K562 (cell line): Measurements from ENCODE around the gene PPA1. TPM values are rescaled to one million over a fixed set of nuclear protein-coding genes. Genes with fewer than 3 reads are reported as not detected.
A peak's percentile ranks its signal among the peaks of the same experiment; 100 is the strongest.

Experiments used
- BDP1 ChIP-seq: IDR thresholded peaks from 3 replicates; pipeline ENCODE4 v1.6.1; 2011; ENCODE audit not compliant: insufficient read length, insufficient read depth
- CBFA2T2 ChIP-seq: fragments of 450-650 bp; conservative IDR thresholded peaks from 2 replicates; pipeline ENCODE4 v1.6.1; 2017; ENCODE audit warnings: mild to moderate bottlenecking
- CTBP1 ChIP-seq: fragments of 450-650 bp; IDR thresholded peaks from 2 replicates; pipeline ENCODE4 v1.6.1; 2016; ENCODE audit warnings: borderline replicate concordance
- FOXJ2 ChIP-seq: fragments of 200-800 bp; sonication (Bioruptor generic); IDR thresholded peaks from 2 replicates; pipeline ENCODE4 v1.6.1; 2016; ENCODE audit warnings: missing genetic modification characterization, missing compliant biosample characterization
- NFXL1 ChIP-seq: fragments of 450-650 bp; formaldehyde crosslinking; IDR thresholded peaks from 2 replicates; pipeline ENCODE4 v1.4.0; 2021; ENCODE audit warnings: mild to moderate bottlenecking
- POU5F1 ChIP-seq: fragments of 150-350 bp; IDR thresholded peaks from 2 replicates; pipeline ENCODE4 v1.6.1; 2014; ENCODE audit warnings: borderline replicate concordance, low read length, low read depth, mild to moderate bottlenecking; ENCODE audit not compliant: partially characterized antibody
- PTRF ChIP-seq: fragments of 450-650 bp; IDR thresholded peaks from 2 replicates; pipeline ENCODE4 v1.6.1; 2016; ENCODE audit warnings: mild to moderate bottlenecking, missing genetic modification characterization, missing compliant biosample characterization
- RNF2 ChIP-seq: sonication (generic); IDR thresholded peaks from 2 replicates; pipeline ENCODE4 v1.6.1; 2016
- SMAD1 ChIP-seq: fragments of 150-350 bp; IDR thresholded peaks from 2 replicates; pipeline ENCODE4 v1.6.1; 2014; ENCODE audit warnings: low read length, low read depth; ENCODE audit not compliant: partially characterized antibody
- SMC3 ChIP-seq: conservative IDR thresholded peaks from 2 replicates; pipeline ENCODE4 v1.6.1; 2011; ENCODE audit warnings: low read depth, low read length, improper control_type of control experiment; ENCODE audit not compliant: insufficient read depth
- TAF1 ChIP-seq: IDR thresholded peaks from 2 replicates; pipeline ENCODE4 v1.6.1; 2011; ENCODE audit warnings: mild to moderate bottlenecking, low read length, moderate library complexity; ENCODE audit not compliant: insufficient read depth, control insufficient read depth, severe bottlenecking; ENCODE audit errors: extremely low read depth
- TOE1 ChIP-seq, 2 experiments: fragments of 450-650 bp in 1 of 2; sonication (generic) in 1 of 2; formaldehyde crosslinking in 1 of 2; IDR thresholded peaks; 2 replicates each; pipeline versions ENCODE4 v1.7.1 to v1.8.0; 2016 to 2022; ENCODE audit warnings: borderline replicate concordance in 2 of 2, mild to moderate bottlenecking in 2 of 2, antibody characterized with exemption in 1 of 2, inconsistent platforms in 1 of 2, low read depth in 1 of 2, missing genetic modification reagents in 1 of 2, moderate library complexity in 1 of 2
- ZBTB17 ChIP-seq: fragments of 450-650 bp; formaldehyde crosslinking; IDR thresholded peaks from 2 replicates; pipeline ENCODE4 v1.4.0; 2020; ENCODE audit warnings: mild to moderate bottlenecking
- ZEB2 ChIP-seq: fragments of 450-650 bp; IDR thresholded peaks from 2 replicates; pipeline ENCODE4 v1.6.1; 2016
- ZNF133 ChIP-seq: fragments of 250-450 bp; sonication (Bioruptor Pico); IDR thresholded peaks from 2 replicates; pipeline ENCODE4 v1.4.0; 2020; ENCODE audit warnings: mild to moderate bottlenecking
- ZNF140 ChIP-seq: fragments of 250-450 bp; sonication (Bioruptor Pico); IDR thresholded peaks from 2 replicates; pipeline ENCODE4 v1.8.0; 2021; ENCODE audit warnings: moderate library complexity, mild to moderate bottlenecking, inconsistent platforms
- ZNF197 ChIP-seq: fragments of 200-800 bp; sonication (Bioruptor generic); IDR thresholded peaks from 2 replicates; pipeline ENCODE4 v1.6.1; 2016; ENCODE audit warnings: low read depth, missing genetic modification characterization, missing compliant biosample characterization
- ZNF41 ChIP-seq: fragments of 250-450 bp; sonication (Bioruptor Pico); conservative IDR thresholded peaks from 2 replicates; pipeline ENCODE4 v1.4.0; 2020; ENCODE audit warnings: mild to moderate bottlenecking
- polyA plus RNA-seq, 8 experiments: library from polyadenylated mRNA; depleted of rRNA in 4 of 8; stranded (reverse) in 5 of 8; unstranded in 3 of 8; fragments of >200 nt; fragmentation: Nextera tagmentation in 2 of 8; fragmentation: Illumina TruSeq in 1 of 8; extraction: Ambion mirVana in 2 of 8; extraction: Trizol in 1 of 8; gene quantifications; 2 replicates each; pipeline versions ENCODE4 v1.2.1 to v1.2.3, GENCODE V29; 2011 to 2014; ENCODE audit warnings: inconsistent platforms in 1 of 8, missing spikeins in 1 of 8
- total RNA-seq, 7 experiments: library from RNA; depleted of rRNA in 6 of 7; stranded (reverse); fragments of >200 nt in 6 of 7; fragmentation: Illumina TruSeq in 2 of 7; extraction: Trizol in 2 of 7; gene quantifications; 2 replicates each; pipeline versions ENCODE4 v1.2.1 to v1.2.3, GENCODE V29; 2011 to 2021; ENCODE audit warnings: low replicate concordance in 1 of 7
- TF ChIP-seq, protein P1 (sequence below): IDR thresholded peaks from 2 replicates; pipeline ENCODE4 v1.6.1; 2011; ENCODE audit warnings: borderline replicate concordance, low read depth, mild to moderate bottlenecking, moderate library complexity, low read length; ENCODE audit not compliant: insufficient read depth, poor library complexity, severe bottlenecking
- TF ChIP-seq, protein P2 (sequence below): fragments of 450-650 bp; IDR thresholded peaks from 2 replicates; pipeline ENCODE4 v1.6.1; 2017; ENCODE audit warnings: mild to moderate bottlenecking, moderate library complexity
- TF ChIP-seq, protein P3 (sequence below): fragments of 250-450 bp; sonication (Bioruptor Pico); IDR thresholded peaks from 2 replicates; pipeline ENCODE4 v1.8.0; 2022; ENCODE audit warnings: moderate library complexity, mild to moderate bottlenecking, inconsistent platforms
- TF ChIP-seq, protein P4 (sequence below), 3 experiments: IDR thresholded peaks in 2 of 3; conservative IDR thresholded peaks in 1 of 3; 2 replicates each; pipeline ENCODE4 v1.5.1; 2011 to 2012; ENCODE audit warnings: low read length in 3 of 3, mild to moderate bottlenecking in 3 of 3, control low read depth in 2 of 3, improper control_type of control experiment in 1 of 3, inconsistent platforms in 1 of 3, low read depth in 1 of 3, mixed read lengths in 1 of 3, moderate library complexity in 1 of 3; ENCODE audit not compliant: insufficient read depth in 2 of 3

PPA1 gene
- total and polyA plus RNA-seq, 9 of the 15 experiments (the other 6 are each of a cell fraction or from before 2014, with no cell fraction given) = 301 to 635 (median 471) TPM

DNA sequence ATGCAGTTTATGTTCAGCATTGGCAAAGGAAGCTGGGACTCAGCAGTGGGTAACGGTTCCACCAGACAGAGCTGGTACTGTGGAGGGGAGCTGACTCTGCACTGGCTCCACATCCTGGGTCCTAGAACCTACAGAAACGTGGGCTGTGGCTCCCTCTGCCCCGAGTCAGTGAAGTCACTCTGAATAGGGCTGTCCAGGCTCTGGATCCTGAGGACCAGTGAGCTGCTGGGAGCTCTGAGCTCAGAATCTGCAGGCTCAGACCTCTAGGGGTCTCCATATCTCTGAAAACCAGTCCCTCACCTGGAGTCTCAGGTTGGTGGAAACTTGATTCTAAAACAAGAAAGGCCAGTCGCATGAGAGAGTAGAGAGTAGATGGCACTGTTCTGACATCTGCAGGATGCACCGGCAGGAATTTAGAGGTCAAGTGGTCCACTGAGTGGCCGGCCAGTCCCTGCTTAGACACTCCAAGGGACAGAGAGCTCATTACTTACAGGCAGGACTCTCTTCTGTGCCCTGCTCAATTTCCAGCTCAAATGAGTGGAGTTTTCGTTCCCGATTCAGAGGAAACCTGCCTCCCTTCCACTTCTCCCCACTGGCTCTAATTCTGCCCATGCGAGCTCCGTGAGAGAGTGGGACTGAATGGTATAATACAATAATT, 31.9 kb upstream of the PPA1 start (continued):
- no peak for TF ChIP-seq ZNF197
- TF ChIP-seq PTRF (tag) = no peak
- TF ChIP-seq ZBTB17 (CRISPR knock-in tag) = no peak
- TF ChIP-seq, protein P1, sequence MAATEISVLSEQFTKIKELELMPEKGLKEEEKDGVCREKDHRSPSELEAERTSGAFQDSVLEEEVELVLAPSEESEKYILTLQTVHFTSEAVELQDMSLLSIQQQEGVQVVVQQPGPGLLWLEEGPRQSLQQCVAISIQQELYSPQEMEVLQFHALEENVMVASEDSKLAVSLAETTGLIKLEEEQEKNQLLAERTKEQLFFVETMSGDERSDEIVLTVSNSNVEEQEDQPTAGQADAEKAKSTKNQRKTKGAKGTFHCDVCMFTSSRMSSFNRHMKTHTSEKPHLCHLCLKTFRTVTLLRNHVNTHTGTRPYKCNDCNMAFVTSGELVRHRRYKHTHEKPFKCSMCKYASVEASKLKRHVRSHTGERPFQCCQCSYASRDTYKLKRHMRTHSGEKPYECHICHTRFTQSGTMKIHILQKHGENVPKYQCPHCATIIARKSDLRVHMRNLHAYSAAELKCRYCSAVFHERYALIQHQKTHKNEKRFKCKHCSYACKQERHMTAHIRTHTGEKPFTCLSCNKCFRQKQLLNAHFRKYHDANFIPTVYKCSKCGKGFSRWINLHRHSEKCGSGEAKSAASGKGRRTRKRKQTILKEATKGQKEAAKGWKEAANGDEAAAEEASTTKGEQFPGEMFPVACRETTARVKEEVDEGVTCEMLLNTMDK = peak; percentile 86
- TF ChIP-seq, protein P2, sequence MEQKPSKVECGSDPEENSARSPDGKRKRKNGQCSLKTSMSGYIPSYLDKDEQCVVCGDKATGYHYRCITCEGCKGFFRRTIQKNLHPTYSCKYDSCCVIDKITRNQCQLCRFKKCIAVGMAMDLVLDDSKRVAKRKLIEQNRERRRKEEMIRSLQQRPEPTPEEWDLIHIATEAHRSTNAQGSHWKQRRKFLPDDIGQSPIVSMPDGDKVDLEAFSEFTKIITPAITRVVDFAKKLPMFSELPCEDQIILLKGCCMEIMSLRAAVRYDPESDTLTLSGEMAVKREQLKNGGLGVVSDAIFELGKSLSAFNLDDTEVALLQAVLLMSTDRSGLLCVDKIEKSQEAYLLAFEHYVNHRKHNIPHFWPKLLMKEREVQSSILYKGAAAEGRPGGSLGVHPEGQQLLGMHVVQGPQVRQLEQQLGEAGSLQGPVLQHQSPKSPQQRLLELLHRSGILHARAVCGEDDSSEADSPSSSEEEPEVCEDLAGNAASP = no peak
- TF ChIP-seq ZEB2 = peak; percentile 44; the same call in 1 of the 2 replicates
- TF ChIP-seq ZNF41 (CRISPR knock-in tag) = no peak
- TF ChIP-seq SMAD1 = no peak
- TF ChIP-seq RNF2 = no peak
- no peak for TF ChIP-seq BDP1
- peak; percentile 61; the same call in 1 of the 2 replicates for TF ChIP-seq CTBP1
- no peak for TF ChIP-seq FOXJ2 (tag)
- TF ChIP-seq POU5F1 = no peak
- TF ChIP-seq, protein P3, sequence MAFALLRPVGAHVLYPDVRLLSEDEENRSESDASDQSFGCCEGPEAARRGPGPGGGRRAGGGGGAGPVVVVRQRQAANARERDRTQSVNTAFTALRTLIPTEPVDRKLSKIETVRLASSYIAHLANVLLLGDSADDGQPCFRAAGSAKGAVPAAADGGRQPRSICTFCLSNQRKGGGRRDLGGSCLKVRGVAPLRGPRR (CRISPR knock-in tag) = no peak
- TF ChIP-seq ZNF133 (CRISPR knock-in tag) = no peak
- TF ChIP-seq TAF1 = no peak
- TF ChIP-seq, protein P4, sequence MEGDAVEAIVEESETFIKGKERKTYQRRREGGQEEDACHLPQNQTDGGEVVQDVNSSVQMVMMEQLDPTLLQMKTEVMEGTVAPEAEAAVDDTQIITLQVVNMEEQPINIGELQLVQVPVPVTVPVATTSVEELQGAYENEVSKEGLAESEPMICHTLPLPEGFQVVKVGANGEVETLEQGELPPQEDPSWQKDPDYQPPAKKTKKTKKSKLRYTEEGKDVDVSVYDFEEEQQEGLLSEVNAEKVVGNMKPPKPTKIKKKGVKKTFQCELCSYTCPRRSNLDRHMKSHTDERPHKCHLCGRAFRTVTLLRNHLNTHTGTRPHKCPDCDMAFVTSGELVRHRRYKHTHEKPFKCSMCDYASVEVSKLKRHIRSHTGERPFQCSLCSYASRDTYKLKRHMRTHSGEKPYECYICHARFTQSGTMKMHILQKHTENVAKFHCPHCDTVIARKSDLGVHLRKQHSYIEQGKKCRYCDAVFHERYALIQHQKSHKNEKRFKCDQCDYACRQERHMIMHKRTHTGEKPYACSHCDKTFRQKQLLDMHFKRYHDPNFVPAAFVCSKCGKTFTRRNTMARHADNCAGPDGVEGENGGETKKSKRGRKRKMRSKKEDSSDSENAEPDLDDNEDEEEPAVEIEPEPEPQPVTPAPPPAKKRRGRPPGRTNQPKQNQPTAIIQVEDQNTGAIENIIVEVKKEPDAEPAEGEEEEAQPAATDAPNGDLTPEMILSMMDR (IDR thresholded peaks at IDR 0.05 in 2 of 3, conservative IDR thresholded peaks at IDR 0.05 in 1 of 3; ENCODE audit: insufficient read depth in 2 of 3, low read depth in 1 of 3, low read length in 3 of 3) = peak; percentile 49 to 68 (median 62); a peak in 5 of 6 replicates
- TF ChIP-seq TOE1 (IDR thresholded peaks at IDR 0.05; ENCODE audit: borderline replicate concordance) = no peak
- TF ChIP-seq TOE1 (CRISPR knock-in tag; IDR thresholded peaks at IDR 0.05; ENCODE audit: borderline replicate concordance, low read depth) = no peak
- no peak for TF ChIP-seq CBFA2T2
- TF ChIP-seq SMC3 = 0 out of 2 replicates have a peak, but pooled peaks have one; percentile 13
- no peak for TF ChIP-seq NFXL1 (CRISPR knock-in tag)
- no peak for TF ChIP-seq ZNF140 (CRISPR knock-in tag)
